Measurements from ENCODE around the gene RAB4B.
A peak's percentile ranks its signal among the peaks of the same experiment; 100 is the strongest.
"Not testable (repeated sequence)": the region's sequence is repeated elsewhere in the genome, so short reads cannot be mapped to it uniquely, and the experiment has no call there.

The RAB4B gene

GRCh38 chr19:40784146-40784545 is 6.1 kb downstream of the RAB4B start:
- not testable (repeated sequence) for DNase-seq

- DNase-seq = no peak
Observed at GRCh38 chr19:40785526-40785925, 7.5 kb downstream of the RAB4B start.

- no peak for DNase-seq
Observed at GRCh38 chr19:40786060-40787037, 8.3 kb downstream of the RAB4B start.

- no peak for DNase-seq
Observed at GRCh38 chr19:40791349-40791748, 13.3 kb downstream of the RAB4B start.

GRCh38 chr19:40791996-40792395 is 13.9 kb downstream of the RAB4B start:
- no peak for DNase-seq

- no peak for DNase-seq
Observed at GRCh38 chr19:40797166-40797962, 19.3 kb downstream of the RAB4B start.

- peak; percentile 83 for DNase-seq
Observed at GRCh38 chr19:40797963-40798682, 20.1 kb downstream of the RAB4B start.

- DNase-seq = peak; percentile 100
Observed at GRCh38 chr19:40798683-40799557, 20.9 kb downstream of the RAB4B start, which contains the start of gene EGLN2. EGLN2 (plus strand) TSS chr19:40799191; CDS start chr19:40800573, 1,382 bp downstream.

GRCh38 chr19:40799558-40800338 is 21.7 kb downstream of the RAB4B start:
- DNase-seq = no peak

GRCh38 chr19:40800339-40800996 is 22.4 kb downstream of the RAB4B start:
- no peak for DNase-seq

- no peak for DNase-seq
Observed at GRCh38 chr19:40800997-40801377, 22.9 kb downstream of the RAB4B start.

GRCh38 chr19:40801426-40802299 is 23.6 kb downstream of the RAB4B start:
- DNase-seq = no peak

- DNase-seq = no peak
Observed at GRCh38 chr19:40802300-40803169, 24.5 kb downstream of the RAB4B start.

GRCh38 chr19:40803170-40803856 is 25.3 kb downstream of the RAB4B start:
- no peak for DNase-seq

GRCh38 chr19:40803857-40804782 is 26.1 kb downstream of the RAB4B start:
- DNase-seq = no peak

- no peak for DNase-seq
Observed at GRCh38 chr19:40804783-40805242, 26.8 kb downstream of the RAB4B start.
